GM10266 (cell line): Measurements from ENCODE around the gene VSX1.

Source experiments
- DNase-seq: peaks from one replicate; pipeline ENCODE4 v3.0.0; 2012; ENCODE audit errors: extremely low spot score
- TF ChIP-seq, protein P1 (sequence below): IDR thresholded peaks from 2 replicates; pipeline ENCODE4 v1.5.1; 2012; ENCODE audit warnings: mild to moderate bottlenecking, low read depth; ENCODE audit not compliant: control insufficient read depth, insufficient read depth; ENCODE audit errors: missing control alignments

The VSX1 gene

DNA sequence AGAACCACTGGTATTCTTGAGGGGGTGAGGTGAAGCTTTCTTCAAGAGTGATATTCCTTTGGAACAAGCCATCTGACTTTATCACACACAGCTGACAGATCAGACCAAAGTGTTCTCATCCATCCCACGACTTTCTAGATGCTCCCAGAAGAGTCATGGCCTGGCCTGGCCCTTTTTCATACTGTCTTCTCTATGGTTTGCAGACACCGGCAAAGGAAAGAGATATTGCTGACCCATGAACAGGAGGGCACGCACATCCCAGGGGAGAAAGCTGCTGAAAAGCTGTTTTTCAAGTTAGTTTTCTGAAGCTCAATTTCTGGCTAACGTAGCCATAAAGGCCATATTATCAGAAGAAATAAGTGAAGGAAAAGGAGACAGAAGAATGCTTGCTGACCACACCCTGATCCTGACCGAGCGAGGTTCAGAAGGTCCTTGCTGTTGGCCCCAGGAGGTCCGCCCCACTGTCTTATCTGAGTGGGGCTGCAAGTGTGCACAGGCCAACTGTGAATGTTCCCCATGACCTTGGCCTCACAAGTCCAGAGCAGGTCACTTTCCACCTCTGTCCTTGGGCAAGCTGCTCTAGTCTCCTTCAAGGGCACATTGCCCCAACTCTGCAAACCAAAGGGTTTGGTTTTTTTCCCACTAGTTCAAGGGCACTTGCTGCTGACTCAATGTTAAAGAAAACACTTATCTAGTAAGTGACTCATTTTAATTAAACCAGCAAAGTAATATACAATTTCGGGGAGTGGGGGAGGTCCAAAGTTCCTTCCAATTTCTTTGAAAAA is 26.0 kb downstream of the VSX1 start:
- DNase-seq: no peak

DNA sequence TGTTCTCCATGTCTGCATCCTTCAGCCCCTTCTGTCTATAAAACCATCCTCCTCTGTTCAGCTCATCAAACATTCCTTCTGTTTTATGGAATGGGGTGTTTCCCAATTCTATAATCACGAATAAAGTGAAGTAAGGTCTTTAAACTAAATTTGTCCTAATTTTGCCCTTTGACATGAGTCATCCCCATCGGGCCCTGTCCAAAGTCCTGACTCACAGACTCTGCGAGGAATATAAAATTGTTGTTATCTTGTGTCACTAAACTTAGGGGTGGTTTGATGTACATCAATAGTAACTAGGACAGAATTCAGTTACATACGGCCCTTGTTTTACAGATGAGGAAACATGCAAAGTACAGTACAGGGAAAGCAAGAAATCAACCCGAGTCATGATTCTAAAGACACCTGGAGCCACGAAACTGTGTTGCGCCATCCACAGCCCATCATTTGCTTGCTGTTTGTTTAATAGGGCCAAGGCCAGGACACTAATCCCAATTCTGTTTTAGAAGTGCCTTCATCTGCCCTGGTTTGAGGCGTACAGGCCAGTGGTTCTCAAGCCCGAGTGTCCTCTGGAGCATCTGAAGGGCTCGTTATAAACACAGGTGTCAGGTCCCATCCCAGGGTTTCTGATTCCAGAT is 26.8 kb downstream of the VSX1 start:
- TF ChIP-seq, protein P1, sequence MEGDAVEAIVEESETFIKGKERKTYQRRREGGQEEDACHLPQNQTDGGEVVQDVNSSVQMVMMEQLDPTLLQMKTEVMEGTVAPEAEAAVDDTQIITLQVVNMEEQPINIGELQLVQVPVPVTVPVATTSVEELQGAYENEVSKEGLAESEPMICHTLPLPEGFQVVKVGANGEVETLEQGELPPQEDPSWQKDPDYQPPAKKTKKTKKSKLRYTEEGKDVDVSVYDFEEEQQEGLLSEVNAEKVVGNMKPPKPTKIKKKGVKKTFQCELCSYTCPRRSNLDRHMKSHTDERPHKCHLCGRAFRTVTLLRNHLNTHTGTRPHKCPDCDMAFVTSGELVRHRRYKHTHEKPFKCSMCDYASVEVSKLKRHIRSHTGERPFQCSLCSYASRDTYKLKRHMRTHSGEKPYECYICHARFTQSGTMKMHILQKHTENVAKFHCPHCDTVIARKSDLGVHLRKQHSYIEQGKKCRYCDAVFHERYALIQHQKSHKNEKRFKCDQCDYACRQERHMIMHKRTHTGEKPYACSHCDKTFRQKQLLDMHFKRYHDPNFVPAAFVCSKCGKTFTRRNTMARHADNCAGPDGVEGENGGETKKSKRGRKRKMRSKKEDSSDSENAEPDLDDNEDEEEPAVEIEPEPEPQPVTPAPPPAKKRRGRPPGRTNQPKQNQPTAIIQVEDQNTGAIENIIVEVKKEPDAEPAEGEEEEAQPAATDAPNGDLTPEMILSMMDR: no peak
- no peak for DNase-seq

More for the DNA sequence above, 26.0 kb downstream of the VSX1 start:
- TF ChIP-seq, protein P1: no peak

DNA sequence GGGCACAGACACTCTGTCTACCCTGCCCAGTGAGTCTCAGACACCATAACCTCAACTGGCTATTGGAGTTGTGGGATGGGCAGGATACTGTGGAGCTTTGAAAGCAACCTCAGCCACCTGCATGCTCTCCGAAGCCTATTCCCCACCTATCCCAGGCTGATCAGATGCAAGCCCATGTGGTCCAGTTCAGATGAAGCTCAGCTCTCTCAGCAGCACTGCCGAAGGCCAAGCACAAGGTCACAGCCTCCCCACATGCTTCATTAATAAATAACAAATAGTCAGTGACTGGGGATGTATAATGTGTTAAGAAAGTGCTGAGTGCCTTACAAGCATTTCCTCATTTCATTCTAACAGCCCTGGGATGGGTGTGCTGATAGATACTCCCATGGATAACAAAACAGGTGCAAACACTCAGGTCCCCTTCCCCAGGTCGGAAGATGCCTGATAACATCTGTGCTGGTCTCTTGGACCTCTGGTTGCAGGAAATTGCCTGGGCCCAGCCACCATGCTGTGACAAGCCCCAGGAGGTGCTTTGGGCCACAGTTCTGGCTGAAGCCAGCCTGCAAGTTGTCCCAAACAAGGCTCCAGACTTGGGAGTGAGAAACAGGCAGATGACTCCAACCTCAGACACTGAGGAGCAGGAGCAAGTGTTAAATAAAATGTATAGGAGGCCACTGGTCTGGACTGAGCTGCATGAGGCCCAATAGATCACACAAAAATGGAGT is 27.7 kb downstream of the VSX1 start:
- TF ChIP-seq, protein P1: no peak
- DNase-seq: no peak

DNA sequence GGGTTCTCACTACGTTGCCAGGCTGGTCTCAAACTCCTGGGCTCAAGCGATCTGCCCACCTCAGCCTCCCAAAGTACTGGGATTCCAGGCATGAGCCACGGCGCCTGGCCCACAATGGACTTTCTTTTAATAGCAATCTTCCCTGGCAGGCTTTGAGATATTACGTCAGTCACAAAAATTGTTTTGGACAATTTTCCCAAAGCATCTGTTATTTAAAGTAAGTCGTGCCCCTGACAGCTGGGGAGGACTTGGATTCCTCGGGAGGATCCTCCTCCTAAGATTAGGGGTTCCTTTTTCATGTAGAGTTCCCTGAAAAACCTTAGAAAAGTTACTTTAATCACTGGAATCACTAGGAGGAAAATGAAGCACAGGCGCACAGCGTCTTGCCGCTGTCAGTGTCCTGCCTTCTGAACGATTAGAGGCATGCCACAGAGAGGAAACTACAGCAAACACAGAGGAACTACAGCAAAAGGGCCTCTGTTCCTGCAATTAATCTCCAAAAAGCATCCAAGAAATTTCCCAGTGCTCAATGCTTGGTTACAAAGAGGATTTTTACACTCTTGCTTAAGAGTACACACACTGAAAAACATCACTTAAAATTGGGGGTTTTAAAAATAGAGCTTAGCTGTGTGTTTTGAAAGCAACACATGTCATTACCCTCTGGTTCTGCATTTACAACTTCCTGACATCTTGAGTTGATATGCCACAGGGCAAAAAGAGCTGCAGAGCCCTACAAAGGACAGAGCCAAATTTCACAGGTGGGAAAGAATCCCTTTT is 28.5 kb downstream of the VSX1 start:
- DNase-seq: no peak
- TF ChIP-seq, protein P1: no peak

DNA sequence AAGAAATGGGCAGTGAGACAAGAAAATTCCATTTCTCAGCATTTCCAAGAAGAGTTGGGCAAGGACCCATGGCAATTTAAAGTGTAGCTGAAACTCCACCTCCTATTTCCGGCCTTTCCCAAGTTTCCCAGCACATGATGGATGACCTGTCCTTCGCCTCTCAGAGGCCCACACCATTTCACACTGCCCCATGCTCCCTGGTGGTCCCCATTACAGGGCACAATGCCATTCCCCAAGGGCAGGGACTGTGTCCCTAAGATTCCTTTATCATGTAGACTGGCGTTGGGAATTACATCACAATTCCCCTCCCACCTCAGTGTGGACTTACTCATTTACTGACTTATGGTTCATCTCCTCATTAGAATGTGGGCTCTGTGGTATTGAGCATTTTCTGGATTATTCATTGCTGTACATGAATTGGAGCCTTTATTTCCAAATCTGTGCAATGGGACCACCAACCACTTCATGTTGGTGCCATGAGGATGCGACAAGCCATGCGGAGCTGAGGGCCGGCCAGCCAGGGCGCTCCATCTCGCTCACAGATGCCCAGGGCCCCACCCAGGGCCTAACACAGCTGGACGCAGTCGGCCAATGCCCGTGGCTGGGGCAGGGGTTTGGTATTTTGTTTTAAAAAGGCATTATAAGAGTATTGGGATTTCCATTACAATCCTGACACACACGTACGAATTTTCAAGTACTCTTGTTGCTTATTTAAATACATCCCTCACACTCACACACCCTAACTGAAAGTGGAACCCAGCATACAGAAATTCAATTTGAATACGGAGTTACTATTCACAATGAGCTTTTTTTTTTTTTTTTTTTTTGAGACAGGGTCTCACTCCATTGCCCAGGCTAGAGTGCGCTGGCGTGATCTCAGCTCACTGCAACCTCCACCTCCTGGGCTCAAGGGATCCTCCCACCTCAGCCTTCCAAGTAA is 29.4 kb downstream of the VSX1 start:
- peak; percentile 55 for DNase-seq
- TF ChIP-seq, protein P1: no peak
